ENCODE results near the gene FLG2.
A peak's percentile ranks its signal among the peaks of the same experiment; 100 is the strongest.
"Not testable (repeated sequence)": the region's sequence is repeated elsewhere in the genome, so short reads cannot be mapped to it uniquely, and the experiment has no call there.

The FLG2 gene

GRCh38 chr1:152359906-152360305 is at the start of gene FLG2:
Gene FLG2, minus strand, starts transcription at chr1:152360006. Its CDS starts 1,122 bp downstream, at chr1:152358884.
- no peak for DNase-seq

- no peak for DNase-seq
Measured at GRCh38 chr1:152408664-152409063, 48.9 kb upstream of the FLG2 start.

GRCh38 chr1:152398812-152399698 is 39.2 kb upstream of the FLG2 start:
- DNase-seq, result peak; percentile 13 to 36

GRCh38 chr1:152397474-152397873 is 37.7 kb upstream of the FLG2 start:
- DNase-seq, result peak in 1 of 2 experiments; percentile 28

- no peak for DNase-seq
Measured at GRCh38 chr1:152394151-152394550, 34.3 kb upstream of the FLG2 start.

- no peak for DNase-seq
Measured at GRCh38 chr1:152392909-152393308, 33.1 kb upstream of the FLG2 start.

GRCh38 chr1:152388889-152389288 is 29.1 kb upstream of the FLG2 start:
- no peak for DNase-seq

GRCh38 chr1:152386940-152387339 is 27.1 kb upstream of the FLG2 start:
- DNase-seq, result no peak

GRCh38 chr1:152380932-152381331 is 21.1 kb upstream of the FLG2 start:
- DNase-seq, result no peak

- DNase-seq, result no peak
Measured at GRCh38 chr1:152374451-152374850, 14.6 kb upstream of the FLG2 start.

GRCh38 chr1:152372672-152373071 is 12.9 kb upstream of the FLG2 start:
- DNase-seq, result no peak

GRCh38 chr1:152367436-152367835 is 7.6 kb upstream of the FLG2 start:
- no peak for DNase-seq

- DNase-seq, result no peak
Measured at GRCh38 chr1:152356736-152357135, 3.1 kb downstream of the FLG2 start.

GRCh38 chr1:152349611-152350010 is 10.2 kb downstream of the FLG2 start:
- DNase-seq, result no peak

GRCh38 chr1:152348447-152348846 is 11.4 kb downstream of the FLG2 start:
- no peak for DNase-seq

GRCh38 chr1:152347116-152347728 is 12.6 kb downstream of the FLG2 start:
- peak; percentile 68 to 87 for DNase-seq

- DNase-seq, result no peak
Measured at GRCh38 chr1:152344438-152344837, 15.4 kb downstream of the FLG2 start.

- no peak for DNase-seq
Measured at GRCh38 chr1:152343006-152343405, 16.8 kb downstream of the FLG2 start.

- no peak for DNase-seq
Measured at GRCh38 chr1:152335399-152335798, 24.4 kb downstream of the FLG2 start.

- no peak for DNase-seq
Measured at GRCh38 chr1:152328801-152329391, 30.9 kb downstream of the FLG2 start.

- DNase-seq, result no peak
Measured at GRCh38 chr1:152325111-152325510, 34.7 kb downstream of the FLG2 start, which contains the start of gene FLG. Gene FLG, minus strand, starts transcription at chr1:152325239. Its CDS starts 9,783 bp downstream, at chr1:152315456.

GRCh38 chr1:152313970-152314369 is 45.8 kb downstream of the FLG2 start:
- no peak for DNase-seq

- no peak for DNase-seq
Measured at GRCh38 chr1:152313319-152313801, 46.4 kb downstream of the FLG2 start.

GRCh38 chr1:152312169-152312568 is 47.6 kb downstream of the FLG2 start:
- DNase-seq, result not testable (repeated sequence)

All from NCI-H526 (cell line).